ENCODE measurements around the gene MSI2. TPM values are rescaled to one million over a fixed set of nuclear protein-coding genes. Genes with fewer than 3 reads are reported as not detected.

Gene MSI2
- total and polyA plus RNA-seq, 2 experiments from 2014 or later: 18.9 to 41.8 TPM

DNA sequence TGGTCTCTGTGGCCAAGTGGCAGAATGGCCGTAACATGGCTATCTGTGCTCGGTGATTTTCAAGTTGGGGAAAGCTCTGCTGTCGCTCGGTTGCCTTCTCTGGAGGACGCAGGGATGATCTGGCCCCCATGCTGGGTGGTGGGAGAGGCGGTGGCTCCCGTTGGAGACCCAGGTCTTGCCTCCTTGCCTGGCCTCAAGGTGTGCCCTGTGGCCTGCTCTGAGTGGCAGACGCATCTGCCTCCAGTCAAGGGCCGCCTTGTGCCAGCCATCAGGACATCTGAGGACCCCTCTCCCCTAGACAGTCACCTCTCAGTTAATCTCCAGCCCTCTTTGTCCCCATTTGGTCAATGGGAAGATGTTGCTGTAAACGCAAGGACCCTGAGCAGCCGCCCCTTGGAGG, 322.9 kb downstream of the MSI2 start:
- no peak overlapping the region for H3K4me3 Mint-ChIP-seq
- no peaks in the 10 kb centered on the region for H3K27me3 ChIP-seq (ENCODE audit: insufficient read depth)
- no peak for TF ChIP-seq ZNF114 (CRISPR knock-in tag; IDR thresholded peaks at IDR 0.05)
- no peak for TF ChIP-seq STAT1 (IDR thresholded peaks at IDR 0.05; ENCODE audit: unreplicated experiment)
- TF ChIP-seq, protein P1, sequence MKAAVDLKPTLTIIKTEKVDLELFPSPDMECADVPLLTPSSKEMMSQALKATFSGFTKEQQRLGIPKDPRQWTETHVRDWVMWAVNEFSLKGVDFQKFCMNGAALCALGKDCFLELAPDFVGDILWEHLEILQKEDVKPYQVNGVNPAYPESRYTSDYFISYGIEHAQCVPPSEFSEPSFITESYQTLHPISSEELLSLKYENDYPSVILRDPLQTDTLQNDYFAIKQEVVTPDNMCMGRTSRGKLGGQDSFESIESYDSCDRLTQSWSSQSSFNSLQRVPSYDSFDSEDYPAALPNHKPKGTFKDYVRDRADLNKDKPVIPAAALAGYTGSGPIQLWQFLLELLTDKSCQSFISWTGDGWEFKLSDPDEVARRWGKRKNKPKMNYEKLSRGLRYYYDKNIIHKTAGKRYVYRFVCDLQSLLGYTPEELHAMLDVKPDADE (IDR thresholded peaks at IDR 0.05): no peak
- TF ChIP-seq, protein P2, sequence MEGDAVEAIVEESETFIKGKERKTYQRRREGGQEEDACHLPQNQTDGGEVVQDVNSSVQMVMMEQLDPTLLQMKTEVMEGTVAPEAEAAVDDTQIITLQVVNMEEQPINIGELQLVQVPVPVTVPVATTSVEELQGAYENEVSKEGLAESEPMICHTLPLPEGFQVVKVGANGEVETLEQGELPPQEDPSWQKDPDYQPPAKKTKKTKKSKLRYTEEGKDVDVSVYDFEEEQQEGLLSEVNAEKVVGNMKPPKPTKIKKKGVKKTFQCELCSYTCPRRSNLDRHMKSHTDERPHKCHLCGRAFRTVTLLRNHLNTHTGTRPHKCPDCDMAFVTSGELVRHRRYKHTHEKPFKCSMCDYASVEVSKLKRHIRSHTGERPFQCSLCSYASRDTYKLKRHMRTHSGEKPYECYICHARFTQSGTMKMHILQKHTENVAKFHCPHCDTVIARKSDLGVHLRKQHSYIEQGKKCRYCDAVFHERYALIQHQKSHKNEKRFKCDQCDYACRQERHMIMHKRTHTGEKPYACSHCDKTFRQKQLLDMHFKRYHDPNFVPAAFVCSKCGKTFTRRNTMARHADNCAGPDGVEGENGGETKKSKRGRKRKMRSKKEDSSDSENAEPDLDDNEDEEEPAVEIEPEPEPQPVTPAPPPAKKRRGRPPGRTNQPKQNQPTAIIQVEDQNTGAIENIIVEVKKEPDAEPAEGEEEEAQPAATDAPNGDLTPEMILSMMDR (conservative IDR thresholded peaks at IDR 0.05; ENCODE audit: low read depth in 2 of 2): no peak
- DNase-seq (ENCODE audit: low spot score) (no peak), ATAC-seq (no peak)
- H3K4me1 ChIP-seq (ENCODE audit: insufficient read depth): peaks cover 15% of the 10 kb centered on the region
- H3F3A ChIP-seq (replicated peaks; ENCODE audit: low read depth): no peaks in the 10 kb centered on the region
- no peak overlapping the region for H3K27ac ChIP-seq (ENCODE audit: low read depth)
- no peaks in the 10 kb centered on the region for H3K36me3 Mint-ChIP-seq (ENCODE audit: low read depth)
- no peak overlapping the region for H3K4me3 ChIP-seq
- no peak overlapping the region for H3K4me2 ChIP-seq
- peaks cover 3% of the 10 kb centered on the region for H3K27me3 Mint-ChIP-seq (ENCODE audit: insufficient read depth, low read depth, poor library complexity)
- no peaks in the 10 kb centered on the region for H3K79me2 ChIP-seq (replicated peaks; ENCODE audit: insufficient read depth)
- peaks cover 34% of the 10 kb centered on the region for H3K4me1 Mint-ChIP-seq
- no peaks in the 10 kb centered on the region for H4K20me1 ChIP-seq (replicated peaks; ENCODE audit: insufficient read depth)
- H3K27ac Mint-ChIP-seq: 0 out of 2 replicates have a peak overlapping the region, but pooled peaks have one; percentile 23
- H3K9me3 Mint-ChIP-seq: no peaks in the 10 kb centered on the region; the same call in 2 of the 3 replicates
- H3K36me3 ChIP-seq (ENCODE audit: insufficient read depth): no peaks in the 10 kb centered on the region
- no peaks in the 10 kb centered on the region for H3K9me2 ChIP-seq (ENCODE audit: insufficient read depth)
- H2AFZ ChIP-seq: no peak overlapping the region

DNA sequence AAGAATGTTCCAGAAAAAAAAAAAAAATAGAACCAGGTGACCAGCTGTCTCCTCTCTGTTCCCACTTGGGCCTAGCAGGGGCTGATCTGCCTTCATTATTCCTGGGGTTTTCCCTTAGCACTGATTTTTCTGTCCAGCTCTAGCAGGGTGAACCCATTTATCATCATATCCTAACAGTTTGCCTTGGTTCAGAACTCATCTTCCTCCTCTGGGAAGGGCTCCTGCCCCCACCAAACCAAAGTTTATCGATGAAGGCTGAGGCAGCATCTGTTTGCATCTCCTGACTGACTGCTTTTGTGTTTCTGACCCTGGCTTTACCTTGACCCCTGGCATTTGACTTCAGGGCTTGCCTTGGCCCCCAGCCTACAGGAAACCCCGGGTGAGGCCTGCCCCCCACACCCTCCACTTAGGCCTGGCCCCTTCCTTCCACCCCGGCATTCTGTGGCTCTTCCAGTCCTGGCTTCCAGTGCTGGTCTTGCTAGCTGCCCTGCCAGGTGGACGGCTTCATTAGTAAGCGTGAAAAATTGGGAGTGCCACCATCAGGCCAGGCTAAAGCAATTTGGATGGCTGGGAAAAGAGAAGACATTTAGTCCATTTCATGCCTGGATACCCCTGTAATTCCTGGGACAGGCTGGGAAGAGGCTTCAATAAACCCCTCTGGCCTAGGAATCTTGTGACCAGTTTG, 323.9 kb downstream of the MSI2 start:
- Histone ChIP-seq H3F3A (replicated peaks; ENCODE audit: low read depth) (no peaks in the 10 kb centered on the region), H3K27me3 (ENCODE audit: insufficient read depth) (no peaks in the 10 kb centered on the region), H3K79me2 (replicated peaks; ENCODE audit: insufficient read depth) (no peaks in the 10 kb centered on the region), H2AFZ (no peak overlapping the region), H4K20me1 (replicated peaks; ENCODE audit: insufficient read depth) (no peaks in the 10 kb centered on the region), H3K4me1 (ENCODE audit: insufficient read depth) (peaks cover 15% of the 10 kb centered on the region), H3K4me2 (no peak overlapping the region), H3K27ac (ENCODE audit: low read depth) (no peak overlapping the region), H3K4me3 (no peak overlapping the region), H3K36me3 (ENCODE audit: insufficient read depth) (no peaks in the 10 kb centered on the region), H3K9me2 (ENCODE audit: insufficient read depth) (no peaks in the 10 kb centered on the region)
- Mint-ChIP-seq H3K36me3 (ENCODE audit: low read depth) (no peaks in the 10 kb centered on the region), H3K9me3 (no peaks in the 10 kb centered on the region; the same call in 2 of the 3 replicates), H3K4me3 (no peak overlapping the region), H3K4me1 (peaks cover 34% of the 10 kb centered on the region), H3K27ac (no peak overlapping the region), H3K27me3 (ENCODE audit: insufficient read depth, low read depth, poor library complexity) (peaks cover 3% of the 10 kb centered on the region)
- DNase-seq (ENCODE audit: low spot score) (no peak), ATAC-seq (no peak)
- no peak for TF ChIP-seq POLR2AphosphoS5 (IDR thresholded peaks at IDR 0.05; ENCODE audit: low read depth)
- no peak for TF ChIP-seq STAT1 (IDR thresholded peaks at IDR 0.05; ENCODE audit: unreplicated experiment)
- TF ChIP-seq EZH2 (IDR thresholded peaks at IDR 0.05; ENCODE audit: low read depth, unreplicated experiment): no peak
- TF ChIP-seq, protein P3, sequence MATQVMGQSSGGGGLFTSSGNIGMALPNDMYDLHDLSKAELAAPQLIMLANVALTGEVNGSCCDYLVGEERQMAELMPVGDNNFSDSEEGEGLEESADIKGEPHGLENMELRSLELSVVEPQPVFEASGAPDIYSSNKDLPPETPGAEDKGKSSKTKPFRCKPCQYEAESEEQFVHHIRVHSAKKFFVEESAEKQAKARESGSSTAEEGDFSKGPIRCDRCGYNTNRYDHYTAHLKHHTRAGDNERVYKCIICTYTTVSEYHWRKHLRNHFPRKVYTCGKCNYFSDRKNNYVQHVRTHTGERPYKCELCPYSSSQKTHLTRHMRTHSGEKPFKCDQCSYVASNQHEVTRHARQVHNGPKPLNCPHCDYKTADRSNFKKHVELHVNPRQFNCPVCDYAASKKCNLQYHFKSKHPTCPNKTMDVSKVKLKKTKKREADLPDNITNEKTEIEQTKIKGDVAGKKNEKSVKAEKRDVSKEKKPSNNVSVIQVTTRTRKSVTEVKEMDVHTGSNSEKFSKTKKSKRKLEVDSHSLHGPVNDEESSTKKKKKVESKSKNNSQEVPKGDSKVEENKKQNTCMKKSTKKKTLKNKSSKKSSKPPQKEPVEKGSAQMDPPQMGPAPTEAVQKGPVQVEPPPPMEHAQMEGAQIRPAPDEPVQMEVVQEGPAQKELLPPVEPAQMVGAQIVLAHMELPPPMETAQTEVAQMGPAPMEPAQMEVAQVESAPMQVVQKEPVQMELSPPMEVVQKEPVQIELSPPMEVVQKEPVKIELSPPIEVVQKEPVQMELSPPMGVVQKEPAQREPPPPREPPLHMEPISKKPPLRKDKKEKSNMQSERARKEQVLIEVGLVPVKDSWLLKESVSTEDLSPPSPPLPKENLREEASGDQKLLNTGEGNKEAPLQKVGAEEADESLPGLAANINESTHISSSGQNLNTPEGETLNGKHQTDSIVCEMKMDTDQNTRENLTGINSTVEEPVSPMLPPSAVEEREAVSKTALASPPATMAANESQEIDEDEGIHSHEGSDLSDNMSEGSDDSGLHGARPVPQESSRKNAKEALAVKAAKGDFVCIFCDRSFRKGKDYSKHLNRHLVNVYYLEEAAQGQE (IDR thresholded peaks at IDR 0.05; ENCODE audit: unreplicated experiment): no peak
- TF ChIP-seq, protein P2 (conservative IDR thresholded peaks at IDR 0.05; ENCODE audit: low read depth in 2 of 2): no peak
- no peak for TF ChIP-seq EZH2phosphoT487 (IDR thresholded peaks at IDR 0.05; ENCODE audit: unreplicated experiment)
- TF ChIP-seq ZNF114 (CRISPR knock-in tag; IDR thresholded peaks at IDR 0.05): no peak
- no peak for TF ChIP-seq NANOG (IDR thresholded peaks at IDR 0.05; ENCODE audit: borderline replicate concordance)

Measured in GM23338 (cell line).